Prostate gland (tissue), 2 donors: ENCODE measurements around the gene AP1M1. TPM values are rescaled to one million over a fixed set of nuclear protein-coding genes. Genes with fewer than 3 reads are reported as not detected.

Source experiments
- DNase-seq: peaks from one replicate; pipeline ENCODE4 v3.0.0-alpha.2; 2019; ENCODE audit warnings: low spot score
- H3K27ac ChIP-seq, 2 donors: fragments of 200-600 bp; sonication (generic); 2 replicates each; pipeline ENCODE4 v1.5.1; 2017 to 2019
- H3K27me3 ChIP-seq: fragments of 200-600 bp; sonication (generic); replicated peaks from 2 replicates; pipeline ENCODE4 v1.5.1; 2019; ENCODE audit not compliant: insufficient read depth
- H3K36me3 ChIP-seq, 2 donors: fragments of 200-600 bp; sonication (generic); 1 replicate in 1 of 2; 2 replicates in 1 of 2; pipeline versions ENCODE4 v1.5.1 to v1.8.1; 2017 to 2019
- H3K4me1 ChIP-seq: fragments of 200-600 bp; sonication (generic); replicated peaks from 2 replicates; pipeline ENCODE4 v1.5.1; 2019
- H3K4me3 ChIP-seq, 2 donors: fragments of 200-600 bp; sonication (generic); 2 replicates each; pipeline ENCODE4 v1.5.1; 2017 to 2019
- H3K9me3 ChIP-seq: fragments of 200-600 bp; sonication (generic); 2 replicates; pipeline ENCODE4 v1.5.1; 2017
- POLR2A ChIP-seq: fragments of 450-650 bp; IDR thresholded peaks from one replicate; pipeline ENCODE4 v1.6.1; 2016; ENCODE audit warnings: antibody characterized with exemption, mild to moderate bottlenecking
- POLR2AphosphoS5 ChIP-seq: sonication (generic); formaldehyde crosslinking; IDR thresholded peaks from one replicate; pipeline ENCODE4 v1.6.1; 2017; ENCODE audit warnings: antibody characterized with exemption
- WGBS: methylation state at CpG from one replicate; pipeline ENCODE4 v1.1.5; 2018; 5-methylcytosine and 5-hydroxymethylcytosine counted together
- intact Hi-C: fragments of 100-400 bp; cut with DNase I; formaldehyde crosslinking; loops from one replicate; pipeline ENCODE4 v1.14.2; 2022
- total RNA-seq, 2 donors: library from RNA; depleted of rRNA; stranded (reverse); fragments of >200 nt; gene quantifications; one replicate each; pipeline ENCODE4 v1.1.0, GENCODE V29; 2016
- TF ChIP-seq, protein P1 (sequence below), 4 experiments: fragments of 200-600 bp in 2 of 4; fragments of 450-650 bp in 2 of 4; sonication (generic) in 2 of 4; IDR thresholded peaks; 1 replicate in 3 of 4; 2 replicates in 1 of 4; pipeline ENCODE4 v1.5.1; 2016 to 2019; ENCODE audit warnings: antibody characterized with exemption in 4 of 4, mild to moderate bottlenecking in 2 of 4, moderate library complexity in 2 of 4

Gene AP1M1
- total RNA-seq, 2 donors from 2014 or later: 45.9 to 130 TPM

DNA sequence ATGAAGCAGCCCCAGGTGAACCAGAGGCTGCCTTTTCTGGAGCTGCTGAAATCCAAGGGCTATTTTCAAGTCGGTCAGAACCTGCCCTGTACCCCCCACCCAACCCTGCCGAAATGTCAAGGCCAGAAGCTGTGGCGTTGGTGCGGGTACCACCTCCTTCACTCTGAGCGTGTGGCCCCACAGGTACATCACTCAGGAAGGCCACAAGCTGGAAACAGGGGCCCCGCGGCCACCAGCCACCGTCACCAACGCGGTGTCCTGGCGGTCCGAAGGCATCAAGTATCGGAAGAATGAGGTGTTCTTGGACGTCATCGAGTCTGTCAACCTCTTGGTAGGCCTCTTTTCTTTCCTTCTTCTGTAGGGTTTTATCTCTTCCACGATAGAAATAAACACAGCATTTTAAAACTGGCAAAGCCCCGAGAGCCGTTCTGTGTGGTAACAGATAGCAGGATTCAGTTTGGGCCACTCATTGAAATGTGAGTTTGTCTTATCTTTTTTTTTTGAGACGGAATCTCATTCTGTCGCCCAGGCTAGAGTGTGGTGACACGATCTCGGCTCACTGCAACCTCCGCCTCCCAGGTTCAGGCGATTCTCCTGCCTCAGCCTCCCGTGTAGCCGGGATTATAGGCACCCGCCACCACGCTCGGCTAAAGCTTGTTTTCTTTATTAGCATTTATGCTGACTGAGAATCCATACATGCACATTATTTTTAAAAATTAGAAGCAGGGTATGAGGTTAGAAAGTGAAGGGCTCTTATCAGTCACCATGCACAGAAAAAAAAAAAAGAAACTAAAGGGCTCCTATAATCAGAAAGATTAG is 11.3 kb downstream of the AP1M1 start:
- Histone ChIP-seq H3K9me3 (no peaks in the 10 kb centered on the region), H3K4me3 (no peak overlapping the region), H3K27me3 (no peaks in the 10 kb centered on the region), H3K27ac (no peak overlapping the region), H3K36me3 (no peaks in the 10 kb centered on the region), H3K4me1 (no peaks in the 10 kb centered on the region)
- intact Hi-C loops: no loop called here
- no peak for DNase-seq
- 93% methylated on average over 29 of the region's 29 CpGs for WGBS
- no peak for TF ChIP-seq POLR2AphosphoS5
- TF ChIP-seq POLR2A: no peak
- TF ChIP-seq, protein P1, sequence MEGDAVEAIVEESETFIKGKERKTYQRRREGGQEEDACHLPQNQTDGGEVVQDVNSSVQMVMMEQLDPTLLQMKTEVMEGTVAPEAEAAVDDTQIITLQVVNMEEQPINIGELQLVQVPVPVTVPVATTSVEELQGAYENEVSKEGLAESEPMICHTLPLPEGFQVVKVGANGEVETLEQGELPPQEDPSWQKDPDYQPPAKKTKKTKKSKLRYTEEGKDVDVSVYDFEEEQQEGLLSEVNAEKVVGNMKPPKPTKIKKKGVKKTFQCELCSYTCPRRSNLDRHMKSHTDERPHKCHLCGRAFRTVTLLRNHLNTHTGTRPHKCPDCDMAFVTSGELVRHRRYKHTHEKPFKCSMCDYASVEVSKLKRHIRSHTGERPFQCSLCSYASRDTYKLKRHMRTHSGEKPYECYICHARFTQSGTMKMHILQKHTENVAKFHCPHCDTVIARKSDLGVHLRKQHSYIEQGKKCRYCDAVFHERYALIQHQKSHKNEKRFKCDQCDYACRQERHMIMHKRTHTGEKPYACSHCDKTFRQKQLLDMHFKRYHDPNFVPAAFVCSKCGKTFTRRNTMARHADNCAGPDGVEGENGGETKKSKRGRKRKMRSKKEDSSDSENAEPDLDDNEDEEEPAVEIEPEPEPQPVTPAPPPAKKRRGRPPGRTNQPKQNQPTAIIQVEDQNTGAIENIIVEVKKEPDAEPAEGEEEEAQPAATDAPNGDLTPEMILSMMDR (IDR thresholded peaks at IDR 0.05): no peak

DNA sequence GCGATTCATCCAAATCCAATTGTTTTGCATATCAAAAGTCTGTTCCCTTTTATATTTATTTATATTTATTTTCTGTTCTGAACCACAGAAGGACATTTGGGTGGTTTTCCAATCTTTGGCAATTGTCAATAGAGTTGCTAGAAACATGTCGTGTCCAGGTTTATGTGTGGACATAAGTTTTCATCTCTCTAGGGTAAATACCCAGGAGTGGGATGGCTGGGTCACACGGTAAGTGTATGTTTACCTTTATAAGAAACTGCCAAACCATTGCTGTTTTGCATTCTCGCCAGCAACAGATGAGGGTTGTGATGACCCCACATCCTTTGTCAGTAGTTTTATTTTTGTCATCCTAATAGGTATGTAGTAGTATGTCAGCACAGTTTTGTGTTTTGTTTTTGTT is 12.5 kb downstream of the AP1M1 start:
- 64% methylated on average over 4 of the region's 4 CpGs for WGBS

DNA sequence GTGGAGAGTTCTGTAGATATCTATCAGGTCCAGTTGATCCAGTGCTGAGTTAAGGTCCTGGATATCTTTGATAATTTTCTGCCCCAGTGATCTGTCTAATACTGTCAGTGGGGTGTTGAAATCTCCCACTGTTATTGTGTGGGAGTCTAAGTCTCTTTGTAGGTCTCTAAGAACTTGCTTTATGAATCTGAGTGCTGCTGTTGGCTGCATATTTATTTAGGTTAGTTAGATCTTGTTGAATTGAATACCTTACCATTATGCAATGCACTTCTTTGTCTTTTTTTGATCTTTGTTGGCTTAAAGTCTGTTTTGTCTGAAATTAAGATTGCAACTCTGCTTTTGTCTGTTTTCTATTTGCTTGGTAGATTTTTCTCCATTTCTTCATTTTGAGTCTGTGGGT is 15.4 kb downstream of the AP1M1 start:
- intact Hi-C loops: no loop called here
- TF ChIP-seq POLR2A (no peak), POLR2AphosphoS5 (no peak)
- TF ChIP-seq, protein P1 (IDR thresholded peaks at IDR 0.05): no peak
- Histone ChIP-seq H3K4me1 (no peaks in the 10 kb centered on the region), H3K36me3 (no peaks in the 10 kb centered on the region), H3K9me3 (no peaks in the 10 kb centered on the region), H3K27me3 (no peaks in the 10 kb centered on the region), H3K27ac (no peak overlapping the region), H3K4me3 (no peak overlapping the region)
- no peak for DNase-seq

More for the DNA sequence above, 12.5 kb downstream of the AP1M1 start:
- H3K27ac ChIP-seq: no peak overlapping the region
- intact Hi-C loops: no loop called here
- no peaks in the 10 kb centered on the region for H3K36me3 ChIP-seq
- no peak overlapping the region for H3K4me3 ChIP-seq
- no peaks in the 10 kb centered on the region for H3K27me3 ChIP-seq
- no peaks in the 10 kb centered on the region for H3K4me1 ChIP-seq
- peak; percentile 68 for TF ChIP-seq POLR2AphosphoS5
- TF ChIP-seq, protein P1 (IDR thresholded peaks at IDR 0.05): no peak
- peak; percentile 21 for DNase-seq
- no peaks in the 10 kb centered on the region for H3K9me3 ChIP-seq

DNA sequence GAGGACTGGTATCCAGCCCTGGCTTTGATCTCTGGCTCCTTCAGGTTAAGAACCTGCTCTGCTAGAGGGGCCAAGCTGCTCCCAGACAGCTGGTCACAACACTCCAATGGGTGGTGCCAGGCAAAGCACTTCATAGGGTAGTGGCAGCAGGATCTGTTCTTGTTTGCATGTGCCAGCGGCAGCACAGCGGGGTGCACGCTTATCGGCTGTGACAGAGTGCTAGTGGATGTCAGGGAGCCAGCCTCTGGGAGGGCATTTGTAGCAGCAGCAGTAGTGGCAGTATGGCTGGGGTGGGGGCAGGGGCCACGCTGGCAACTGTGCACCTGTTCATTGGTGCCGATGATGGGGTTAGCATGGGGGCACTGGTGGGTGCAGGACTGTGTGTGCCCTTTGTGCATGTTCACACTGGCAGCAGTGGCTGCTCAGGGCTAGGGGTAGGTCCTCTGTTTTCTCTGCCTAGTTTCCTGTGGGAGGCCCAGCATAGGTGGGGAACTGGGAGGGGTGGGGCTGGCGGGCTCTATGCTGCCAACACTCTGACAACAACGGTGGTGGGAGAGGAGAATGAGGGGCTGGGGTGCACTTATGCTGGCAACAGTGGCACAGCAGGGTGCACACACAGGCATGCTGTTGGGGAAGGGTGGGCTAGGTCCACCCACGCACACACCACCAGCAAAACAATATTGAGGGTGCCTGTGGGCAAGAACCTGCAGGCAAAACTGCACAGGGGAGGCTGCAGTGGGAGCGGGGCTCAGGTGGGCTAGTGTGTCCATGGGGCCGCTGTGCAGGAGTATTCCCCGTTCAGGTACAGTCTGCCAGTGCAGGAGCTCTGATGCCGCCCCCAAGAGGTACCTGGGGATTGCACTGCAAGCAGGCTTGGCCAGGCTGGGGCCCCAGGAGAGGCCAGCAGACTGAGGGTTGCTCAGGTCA is 19.3 kb downstream of the AP1M1 start:
- H3K27ac ChIP-seq: no peak overlapping the region
- no peaks in the 10 kb centered on the region for H3K27me3 ChIP-seq
- WGBS: 85% methylated on average over 13 of the region's 13 CpGs
- no peaks in the 10 kb centered on the region for H3K36me3 ChIP-seq
- intact Hi-C loops: no loop called here
- no peaks in the 10 kb centered on the region for H3K9me3 ChIP-seq
- TF ChIP-seq, protein P1 (IDR thresholded peaks at IDR 0.05): no peak
- TF ChIP-seq POLR2A: no peak
- no peak for TF ChIP-seq POLR2AphosphoS5
- no peaks in the 10 kb centered on the region for H3K4me1 ChIP-seq
- DNase-seq: no peak
- H3K4me3 ChIP-seq: no peak overlapping the region
